ENCODE data around the gene RAD52.

RAD52 gene

DNA sequence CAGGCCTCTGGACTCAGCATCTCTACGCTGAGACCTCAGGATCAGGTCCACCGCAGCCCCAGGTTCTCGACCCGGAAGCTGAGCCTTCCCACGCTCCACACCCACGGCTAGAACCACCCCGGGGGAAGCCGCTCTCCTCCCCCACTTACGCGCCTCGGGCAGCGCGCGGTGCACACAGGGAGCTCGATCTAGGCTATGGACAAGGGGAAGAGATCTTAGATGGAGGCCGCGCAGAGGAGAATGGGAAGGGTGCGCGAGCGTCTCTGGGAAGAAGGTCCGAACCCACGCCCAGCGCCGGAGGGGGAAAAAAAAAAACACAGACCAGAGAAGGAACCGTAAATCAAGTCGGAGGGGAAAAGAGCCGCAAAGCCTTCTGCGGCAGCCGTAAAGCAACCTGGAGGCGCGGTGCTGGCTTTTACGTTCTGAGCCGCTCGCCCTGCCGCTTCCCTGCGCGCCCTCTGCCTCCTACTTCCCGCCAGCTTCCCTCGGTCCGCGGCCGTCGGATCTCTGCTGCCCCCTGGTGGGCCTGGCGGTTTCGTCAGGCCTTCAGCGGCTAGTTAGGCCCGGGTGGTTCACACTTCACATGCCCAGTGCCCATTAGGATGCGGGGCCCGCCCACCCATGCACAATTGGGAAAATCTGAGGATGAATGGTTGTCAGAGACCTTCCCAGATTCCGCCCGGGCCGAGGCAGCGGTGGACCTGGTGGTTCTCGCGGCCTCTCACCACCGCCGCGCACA is at the start of gene RAD52:
RAD52 (minus strand) TSS at position 242 of the 739 bp plus-strand sequence. CDS start 16,636 bp downstream, outside the sequence.
- DNase-seq (ENCODE audit: low read depth), result peak; percentile 93

DNA sequence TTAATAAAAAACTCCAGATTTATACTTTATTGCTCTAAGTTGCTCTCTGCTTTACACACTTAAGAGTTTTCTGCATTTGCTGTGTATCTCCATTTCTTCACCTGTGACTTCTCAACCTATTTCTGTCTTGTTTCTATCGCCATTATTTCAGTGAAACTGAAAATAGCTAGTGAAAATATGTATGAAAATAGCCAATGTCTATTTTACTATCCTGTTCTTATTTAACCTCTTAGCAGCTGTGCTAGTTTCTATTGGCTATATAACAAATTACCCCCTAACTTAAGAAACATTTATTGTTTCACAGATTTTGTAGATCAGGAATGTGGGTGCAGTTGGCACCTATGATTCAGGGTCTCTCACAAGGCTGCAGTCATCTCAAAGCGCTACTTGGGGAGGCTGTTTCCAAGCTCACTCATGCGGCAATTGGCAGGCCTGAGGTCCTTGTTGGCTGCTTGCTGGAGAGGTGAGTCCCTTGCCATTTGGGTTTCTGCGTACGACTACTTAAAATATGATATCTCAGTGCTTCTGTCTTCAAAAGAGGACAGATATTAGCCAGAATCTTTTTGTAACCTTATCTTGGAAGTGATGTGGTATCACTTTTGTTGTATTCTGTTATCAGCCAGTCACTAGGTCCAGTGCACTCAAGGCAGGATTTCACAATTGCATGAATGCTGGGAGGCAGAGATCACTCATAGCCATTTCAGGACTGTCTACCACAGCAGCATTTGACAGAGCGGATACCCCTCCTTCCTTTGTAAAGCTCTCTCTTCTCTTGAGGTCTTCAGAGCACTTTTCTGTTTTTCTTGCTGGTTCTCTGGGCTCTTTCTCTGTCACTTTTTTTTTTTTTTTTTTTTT is 48.8 kb upstream of the RAD52 start:
- DNase-seq (ENCODE audit: low read depth), result no peak

DNA sequence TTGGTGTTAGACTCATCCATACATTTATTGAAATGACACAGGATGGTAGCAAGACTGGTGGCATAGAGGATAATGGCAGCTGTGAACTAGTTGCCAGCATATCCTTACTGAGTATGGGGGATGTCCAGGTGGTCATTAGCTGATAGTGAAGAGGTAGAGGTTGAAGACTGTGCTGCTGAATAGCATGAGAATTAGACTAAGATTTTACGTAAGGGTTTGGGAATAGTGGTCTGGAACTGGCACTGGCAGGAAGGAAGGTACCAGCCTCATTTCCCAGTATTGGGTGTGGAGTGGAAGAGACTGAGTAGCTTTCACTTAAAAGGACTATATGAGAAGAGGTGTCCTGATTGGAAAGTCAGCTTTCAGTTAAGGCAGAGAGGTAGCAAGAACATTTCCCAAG is 48.0 kb upstream of the RAD52 start:
- DNase-seq (ENCODE audit: low read depth), result no peak

GRCh38 chr12:996881-997280 is 47.4 kb upstream of the RAD52 start:
- DNase-seq (ENCODE audit: low read depth), result no peak

DNA sequence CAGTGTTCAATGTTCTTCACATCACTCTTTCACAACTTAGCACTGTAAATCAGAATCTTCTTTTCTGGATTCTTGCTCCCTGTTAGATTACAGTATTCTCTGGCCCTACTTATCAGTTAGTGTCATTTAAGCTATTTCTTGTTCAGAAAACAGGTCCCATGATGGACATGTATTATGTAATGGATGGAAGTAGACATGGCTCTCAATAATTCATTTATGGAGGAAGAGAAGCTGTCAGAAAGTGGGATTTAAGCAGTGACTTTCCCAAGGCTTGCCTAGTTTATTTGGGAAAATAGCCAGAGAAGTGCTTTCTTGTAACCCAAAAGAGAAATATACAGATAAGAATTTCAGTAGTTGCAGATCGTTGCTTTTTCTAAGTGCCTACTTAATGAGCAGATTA is 43.2 kb upstream of the RAD52 start:
- no peak for DNase-seq (ENCODE audit: low read depth)

GRCh38 chr12:991350-992333 is 42.1 kb upstream of the RAD52 start:
- DNase-seq (ENCODE audit: low read depth), result no peak

GRCh38 chr12:990661-991349 is 41.3 kb upstream of the RAD52 start, which contains the start of gene ERC1:
ERC1 (plus strand) TSS chr12:991223; CDS start chr12:1027904, 36,681 bp downstream.
- peak; percentile 63 for DNase-seq (ENCODE audit: low read depth)

GRCh38 chr12:989751-990660 is 40.5 kb upstream of the RAD52 start:
- peak; percentile 18 for DNase-seq (ENCODE audit: low read depth)

- no peak for DNase-seq (ENCODE audit: low read depth)
These were observed 39.6 kb upstream of the RAD52 start for GRCh38 chr12:989051-989450.

- no peak for DNase-seq (ENCODE audit: low read depth)
These were observed 39.2 kb upstream of the RAD52 start for GRCh38 chr12:988646-989045.

GRCh38 chr12:981961-982360 is 32.5 kb upstream of the RAD52 start:
- no peak for DNase-seq (ENCODE audit: low read depth)

- no peak for DNase-seq (ENCODE audit: low read depth)
These were observed 31.8 kb upstream of the RAD52 start for GRCh38 chr12:981176-981828.

DNA sequence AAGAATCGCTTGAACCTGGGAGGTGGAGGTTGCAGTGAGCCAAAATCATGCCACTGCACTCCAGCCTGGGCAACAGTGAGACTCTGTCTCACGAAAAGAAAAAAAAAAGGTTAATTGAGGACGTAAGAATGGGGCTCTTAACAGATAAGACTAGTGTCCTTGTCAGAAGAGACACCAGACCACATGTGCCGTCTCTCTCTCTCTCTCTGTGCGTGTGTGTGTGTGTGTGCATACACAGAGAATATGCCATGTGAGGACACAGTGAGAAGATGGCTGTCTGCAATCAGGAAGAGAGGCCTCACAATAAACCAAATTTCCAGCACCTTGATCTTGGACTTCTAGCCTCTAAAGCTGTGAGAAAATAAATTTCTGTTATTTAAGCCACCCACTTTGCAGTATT is 29.9 kb upstream of the RAD52 start:
- DNase-seq (ENCODE audit: low read depth), result no peak

GRCh38 chr12:977156-977555 is 27.7 kb upstream of the RAD52 start:
- no peak for DNase-seq (ENCODE audit: low read depth)

GRCh38 chr12:976644-977043 is 27.1 kb upstream of the RAD52 start:
- DNase-seq (ENCODE audit: low read depth), result no peak

DNA sequence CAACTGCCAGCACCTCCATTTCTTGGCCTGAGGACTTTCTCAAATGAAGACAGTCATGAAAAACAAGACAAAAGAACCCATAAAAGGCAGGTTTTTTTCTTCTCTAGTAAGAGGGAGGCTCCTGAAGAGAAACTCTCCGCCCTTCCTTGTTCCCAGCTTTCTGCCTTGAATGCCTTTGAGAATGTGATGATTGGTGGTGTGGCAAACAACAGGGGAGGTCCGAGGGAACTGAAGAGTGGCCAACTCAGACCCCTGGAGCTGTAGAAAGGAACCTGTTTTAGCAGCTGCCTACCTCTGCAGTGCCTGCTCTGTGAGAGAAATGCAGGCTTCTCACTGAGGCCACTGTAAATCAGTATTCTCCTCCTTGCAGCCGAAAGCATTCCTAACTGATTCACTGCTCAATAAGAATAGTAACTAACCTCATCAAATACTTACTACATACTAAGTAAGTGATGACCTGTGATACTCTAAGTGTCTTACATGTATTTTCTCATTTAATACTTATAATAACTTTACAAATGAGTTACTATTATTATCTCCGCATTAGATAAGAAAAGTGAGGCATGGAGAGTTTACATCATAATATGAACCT is 24.9 kb upstream of the RAD52 start:
- DNase-seq (ENCODE audit: low read depth), result no peak

GRCh38 chr12:971991-972390 is 22.5 kb upstream of the RAD52 start:
- no peak for DNase-seq (ENCODE audit: low read depth)

DNA sequence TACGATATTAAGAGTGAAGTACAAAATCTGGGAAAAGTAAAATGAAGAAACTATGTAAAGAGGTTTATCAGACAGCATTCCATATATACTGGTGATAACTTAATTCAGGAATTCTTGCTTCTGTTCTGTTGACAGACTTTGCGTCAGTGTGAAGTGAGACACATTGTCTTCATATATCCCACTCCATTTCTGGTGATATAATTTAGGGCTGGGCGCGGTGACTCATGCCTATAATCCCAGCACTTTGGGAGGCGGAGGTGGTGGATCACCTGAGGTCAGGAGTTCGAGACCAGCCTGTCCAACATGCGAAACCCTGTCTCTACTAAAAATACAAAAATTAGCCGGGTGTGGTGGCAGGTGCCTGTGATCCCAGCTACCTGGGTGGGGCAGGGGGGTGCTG is 20.3 kb upstream of the RAD52 start:
- no peak for DNase-seq (ENCODE audit: low read depth)

DNA sequence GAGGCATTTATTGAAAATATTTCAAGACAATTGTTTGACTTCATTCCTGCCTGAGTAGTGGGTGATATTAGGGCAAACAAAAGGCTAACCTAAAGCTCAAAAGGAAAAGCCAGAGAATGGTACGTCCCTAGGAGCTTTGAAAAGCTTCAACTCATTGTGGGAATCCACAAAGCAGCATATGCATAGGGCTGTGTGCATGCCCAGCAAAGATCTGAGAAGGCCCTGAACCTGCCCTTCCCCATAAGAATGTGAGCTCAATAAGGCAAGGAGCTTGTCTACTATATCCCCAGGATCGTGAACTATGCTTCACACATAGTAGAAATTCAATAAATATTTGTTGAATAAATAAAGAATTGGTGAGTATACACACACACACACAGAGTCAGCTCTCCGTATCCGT is 19.1 kb upstream of the RAD52 start:
- no peak for DNase-seq (ENCODE audit: low read depth)

All from stimulated activated CD8-positive, alpha-beta memory T cell treated with anti-CD3 and anti-CD28 coated beads, Interleukin-7, amount 100 ng/mL, for 24 hours (primary cell).